ENCODE measurements around the gene ADAM10. TPM values are rescaled to one million over a fixed set of nuclear protein-coding genes. Genes with fewer than 3 reads are reported as not detected.
"Not testable (repeated sequence)": the region's sequence is repeated elsewhere in the genome, so short reads cannot be mapped to it uniquely, and the experiment has no call there.

ADAM10 gene
- total and polyA plus RNA-seq, 5 donors from 2014 or later = 149 to 183 (median 156) TPM

GRCh38 chr15:58777107-58777506, 27.6 kb upstream of the ADAM10 start:
- Mint-ChIP-seq H3K27ac (peak overlapping the region in 1 of 3 donors; percentile 26), H3K27me3 (peaks cover 2% of the 10 kb centered on the region), H3K4me3 (peak overlapping the region; percentile 2 to 77 (median 16)), H3K4me1 (peaks cover 9 to 23% (median 14%) of the 10 kb centered on the region in 4 donors), H3K9me3 (no peaks in the 10 kb centered on the region), H3K36me3 (peaks cover 10% of the 10 kb centered on the region)
- Histone ChIP-seq H3K4me1 (ENCODE audit: control insufficient read depth, insufficient read depth, low read length, poor library complexity, severe bottlenecking) (peaks cover 45% of the 10 kb centered on the region), H3K27ac (ENCODE audit: insufficient read depth, low read length, poor library complexity, severe bottlenecking) (no peak overlapping the region), H3K4me3 (ENCODE audit: low read depth, low read length) (peak overlapping the region; percentile 34), H3K9me3 (ENCODE audit: control insufficient read depth in 2 of 2, low read length in 2 of 2) (no peaks in the 10 kb centered on the region), H3K36me3 (ENCODE audit: control insufficient read depth, insufficient read depth, low read length) (peaks cover 12% of the 10 kb centered on the region), H3K27me3 (ENCODE audit: control insufficient read depth, insufficient read depth, low read length) (no peaks in the 10 kb centered on the region)
- DNase-seq = no peak
- no peak for ATAC-seq (ENCODE audit: low read depth in 2 of 2)

- Mint-ChIP-seq H3K9me3 (no peaks in the 10 kb centered on the region), H3K36me3 (peaks cover 7% of the 10 kb centered on the region), H3K4me1 (peaks cover 9 to 19% (median 14%) of the 10 kb centered on the region in 4 donors), H3K27me3 (peaks cover 4% of the 10 kb centered on the region), H3K4me3 (no peak overlapping the region), H3K27ac (no peak overlapping the region)
- no peak overlapping the region for H3K27ac ChIP-seq (ENCODE audit: insufficient read depth, low read length, poor library complexity, severe bottlenecking)
- H3K4me1 ChIP-seq (ENCODE audit: control insufficient read depth, insufficient read depth, low read length, poor library complexity, severe bottlenecking) = peaks cover 51% of the 10 kb centered on the region
- H3K9me3 ChIP-seq (ENCODE audit: control insufficient read depth in 2 of 2, low read length in 2 of 2) = no peaks in the 10 kb centered on the region
- H3K27me3 ChIP-seq (ENCODE audit: control insufficient read depth, insufficient read depth, low read length) = no peaks in the 10 kb centered on the region
- peak overlapping the region; percentile 59 for H3K4me3 ChIP-seq (ENCODE audit: low read depth, low read length)
- H3K36me3 ChIP-seq (ENCODE audit: control insufficient read depth, insufficient read depth, low read length) = peaks cover 8% of the 10 kb centered on the region
- DNase-seq (no peak), ATAC-seq (ENCODE audit: low read depth in 2 of 2) (no peak)
Measured at GRCh38 chr15:58775402-58775801, 25.9 kb upstream of the ADAM10 start.

- no peaks in the 10 kb centered on the region for H3K9me3 ChIP-seq (ENCODE audit: control insufficient read depth in 2 of 2, low read length in 2 of 2)
- Mint-ChIP-seq H3K27me3 (peaks cover 4% of the 10 kb centered on the region), H3K36me3 (no peaks in the 10 kb centered on the region), H3K4me3 (no peak overlapping the region), H3K4me1 (peaks cover 8 to 16% (median 11%) of the 10 kb centered on the region in 4 donors), H3K27ac (no peak overlapping the region), H3K9me3 (peaks cover 0 to under 1% (median 0%) of the 10 kb centered on the region in 7 donors)
- no peaks in the 10 kb centered on the region for H3K36me3 ChIP-seq (ENCODE audit: control insufficient read depth, insufficient read depth, low read length)
- DNase-seq (no peak), ATAC-seq (ENCODE audit: low read depth in 2 of 2) (no peak)
- peaks cover 55% of the 10 kb centered on the region for H3K4me1 ChIP-seq (ENCODE audit: control insufficient read depth, insufficient read depth, low read length, poor library complexity, severe bottlenecking)
- no peak overlapping the region for H3K27ac ChIP-seq (ENCODE audit: insufficient read depth, low read length, poor library complexity, severe bottlenecking)
- no peaks in the 10 kb centered on the region for H3K27me3 ChIP-seq (ENCODE audit: control insufficient read depth, insufficient read depth, low read length)
- peak overlapping the region; percentile 95 for H3K4me3 ChIP-seq (ENCODE audit: low read depth, low read length)
Measured at GRCh38 chr15:58773024-58773423, 23.5 kb upstream of the ADAM10 start.

- no peaks in the 10 kb centered on the region for H3K36me3 Mint-ChIP-seq
- no peaks in the 10 kb centered on the region for H3K9me3 ChIP-seq (ENCODE audit: control insufficient read depth in 2 of 2, low read length in 2 of 2)
- H3K36me3 ChIP-seq (ENCODE audit: control insufficient read depth, insufficient read depth, low read length) = no peaks in the 10 kb centered on the region
- DNase-seq (peak; percentile 8 to 32 (median 11)), ATAC-seq (ENCODE audit: low read depth in 2 of 2) (no peak)
- peak overlapping the region in 2 of 3 donors; percentile 87 to 91 for H3K27ac Mint-ChIP-seq
- peaks cover 0 to 2% (median 0%) of the 10 kb centered on the region in 7 donors for H3K9me3 Mint-ChIP-seq
- H3K27me3 Mint-ChIP-seq = peaks cover 4% of the 10 kb centered on the region
- H3K4me1 Mint-ChIP-seq = peaks cover 6 to 14% (median 8%) of the 10 kb centered on the region in 4 donors
- peaks cover 52% of the 10 kb centered on the region for H3K4me1 ChIP-seq (ENCODE audit: control insufficient read depth, insufficient read depth, low read length, poor library complexity, severe bottlenecking)
- peak overlapping the region; percentile 95 for H3K4me3 ChIP-seq (ENCODE audit: low read depth, low read length)
- no peak overlapping the region for H3K4me3 Mint-ChIP-seq
- no peaks in the 10 kb centered on the region for H3K27me3 ChIP-seq (ENCODE audit: control insufficient read depth, insufficient read depth, low read length)
- H3K27ac ChIP-seq (ENCODE audit: insufficient read depth, low read length, poor library complexity, severe bottlenecking) = peak overlapping the region; percentile 87
Measured at GRCh38 chr15:58771621-58772250, 22.2 kb upstream of the ADAM10 start.

- Mint-ChIP-seq H3K4me3 (peak within 1 kb of the TSS in 1 of 4 donors; percentile 33), H3K9me3 (peaks cover 0 to 2% (median 0%) of the 10 kb centered on the region in 7 donors), H3K27me3 (peaks cover 4% of the 10 kb centered on the region), H3K27ac (peak within 1 kb of the TSS in 2 of 3 donors; percentile 94 to 97), H3K36me3 (no peaks in the 10 kb centered on the region), H3K4me1 (peaks cover 6 to 14% (median 8%) of the 10 kb centered on the region in 4 donors)
- ATAC-seq (ENCODE audit: low read depth in 2 of 2) = peak; percentile 97 to 98
- Histone ChIP-seq H3K9me3 (ENCODE audit: control insufficient read depth in 2 of 2, low read length in 2 of 2) (no peaks in the 10 kb centered on the region), H3K36me3 (ENCODE audit: control insufficient read depth, insufficient read depth, low read length) (no peaks in the 10 kb centered on the region), H3K27me3 (ENCODE audit: control insufficient read depth, insufficient read depth, low read length) (no peaks in the 10 kb centered on the region), H3K27ac (ENCODE audit: insufficient read depth, low read length, poor library complexity, severe bottlenecking) (peak within 1 kb of the TSS; percentile 87), H3K4me3 (ENCODE audit: low read depth, low read length) (peak within 1 kb of the TSS; percentile 95), H3K4me1 (ENCODE audit: control insufficient read depth, insufficient read depth, low read length, poor library complexity, severe bottlenecking) (peaks cover 48% of the 10 kb centered on the region)
- peak; percentile 87 to 98 (median 90) for DNase-seq
Measured at GRCh38 chr15:58770857-58771620, 21.5 kb upstream of the ADAM10 start, which contains the start of gene MINDY2. TSS of gene MINDY2 (plus strand) at chr15:58771302. CDS start at chr15:58771396, 94 bp downstream.

- H3K9me3 ChIP-seq (ENCODE audit: control insufficient read depth in 2 of 2, low read length in 2 of 2) = no peaks in the 10 kb centered on the region
- peaks cover 0 to 3% (median 0%) of the 10 kb centered on the region in 7 donors for H3K9me3 Mint-ChIP-seq
- H3K27ac Mint-ChIP-seq = peak overlapping the region in 2 of 3 donors; percentile 94 to 97
- DNase-seq (peak in 1 of 3 donors; percentile 69), ATAC-seq (ENCODE audit: low read depth in 2 of 2) (peak; percentile 6 to 18)
- peaks cover 45% of the 10 kb centered on the region for H3K4me1 ChIP-seq (ENCODE audit: control insufficient read depth, insufficient read depth, low read length, poor library complexity, severe bottlenecking)
- H3K27ac ChIP-seq (ENCODE audit: insufficient read depth, low read length, poor library complexity, severe bottlenecking) = peak overlapping the region; percentile 87
- H3K4me3 Mint-ChIP-seq = no peak overlapping the region
- no peaks in the 10 kb centered on the region for H3K36me3 ChIP-seq (ENCODE audit: control insufficient read depth, insufficient read depth, low read length)
- H3K4me3 ChIP-seq (ENCODE audit: low read depth, low read length) = peak overlapping the region; percentile 77
- H3K27me3 Mint-ChIP-seq = peaks cover 4% of the 10 kb centered on the region
- H3K4me1 Mint-ChIP-seq = peaks cover 6 to 14% (median 8%) of the 10 kb centered on the region in 4 donors
- H3K36me3 Mint-ChIP-seq = no peaks in the 10 kb centered on the region
- H3K27me3 ChIP-seq (ENCODE audit: control insufficient read depth, insufficient read depth, low read length) = no peaks in the 10 kb centered on the region
Measured at GRCh38 chr15:58770519-58770856, 21.0 kb upstream of the ADAM10 start.

GRCh38 chr15:58768601-58769004, 19.1 kb upstream of the ADAM10 start:
- peaks cover 6 to 14% (median 8%) of the 10 kb centered on the region in 4 donors for H3K4me1 Mint-ChIP-seq
- H3K27ac Mint-ChIP-seq = peak overlapping the region in 2 of 3 donors; percentile 3 to 77
- peak in 2 of 3 donors; percentile 36 to 65 for DNase-seq
- H3K27me3 ChIP-seq (ENCODE audit: control insufficient read depth, insufficient read depth, low read length); H3K27ac ChIP-seq (ENCODE audit: insufficient read depth, low read length, poor library complexity, severe bottlenecking); H3K36me3 Mint-ChIP-seq; H3K36me3 ChIP-seq (ENCODE audit: control insufficient read depth, insufficient read depth, low read length); H3K9me3 Mint-ChIP-seq; H3K27me3 Mint-ChIP-seq; H3K4me3 ChIP-seq (ENCODE audit: low read depth, low read length); ATAC-seq (ENCODE audit: low read depth in 2 of 2): not testable (repeated sequence)
- peaks cover 9 to 11% of the 10 kb centered on the region in 2 experiments for H3K9me3 ChIP-seq (ENCODE audit: control insufficient read depth in 2 of 2, low read length in 2 of 2)
- peak overlapping the region in 3 of 4 donors; percentile 9 to 75 (median 24) for H3K4me3 Mint-ChIP-seq
- peaks cover 26% of the 10 kb centered on the region for H3K4me1 ChIP-seq (ENCODE audit: control insufficient read depth, insufficient read depth, low read length, poor library complexity, severe bottlenecking)
